ENCODE data around the gene TTF2. TPM values are rescaled to one million over a fixed set of nuclear protein-coding genes. Genes with fewer than 3 reads are reported as not detected.

The TTF2 gene
- total RNA-seq, 1 experiment from 2014 or later, result 31.9 TPM

- Mint-ChIP-seq H3K27ac (ENCODE audit: unreplicated experiment) (no peak overlapping the region), H3K4me3 (ENCODE audit: unreplicated experiment) (no peak overlapping the region), H3K4me1 (ENCODE audit: low read depth, unreplicated experiment) (no peaks in the 10 kb centered on the region), H3K27me3 (ENCODE audit: insufficient read depth, unreplicated experiment) (no peaks in the 10 kb centered on the region), H3K9me3 (ENCODE audit: unreplicated experiment) (no peaks in the 10 kb centered on the region), H3K36me3 (ENCODE audit: insufficient read depth, unreplicated experiment) (no peaks in the 10 kb centered on the region)
- Histone ChIP-seq H3K4me1 (no peaks in the 10 kb centered on the region), H3K27me3 (replicated peaks; ENCODE audit: control insufficient read depth, insufficient read depth, low read length) (no peaks in the 10 kb centered on the region), H3K36me3 (ENCODE audit: control insufficient read depth, insufficient read depth, low read length) (no peaks in the 10 kb centered on the region), H3K4me3 (ENCODE audit: low read depth, low read length) (no peak overlapping the region), H3K9me3 (no peaks in the 10 kb centered on the region)
- no peak for TF ChIP-seq CTCF (IDR thresholded peaks at IDR 0.05; ENCODE audit: insufficient read depth in 1 of 2, low read depth in 1 of 2, low read length in 1 of 2, severe bottlenecking in 1 of 2, unreplicated experiment in 1 of 2)
- POLR2A ChIA-PET, result no interaction called here
- BruUV-seq (replicated peaks), result no TSS peak
- CTCF ChIA-PET, result interaction anchor here (1.1 kb wide), 1 partner anchor 152 kb away, joined by 3 read pairs; no protein-coding TSS in a partner anchor
- DNase-seq, result no peak
- intact Hi-C loops (cut with micrococcal nuclease; ENCODE audit: unreplicated experiment), result no loop called here
These were observed 75.2 kb downstream of the TTF2 start for GRCh38 chr1:117135329-117135728.

- ChIA-PET POLR2A (no interaction called here), CTCF (interaction anchor here (0.7 kb wide), 1 partner anchor 148 kb away, joined by 3 read pairs; no protein-coding TSS in a partner anchor)
- no peak for TF ChIP-seq CTCF (IDR thresholded peaks at IDR 0.05; ENCODE audit: insufficient read depth in 1 of 2, low read depth in 1 of 2, low read length in 1 of 2, severe bottlenecking in 1 of 2, unreplicated experiment in 1 of 2)
- Mint-ChIP-seq H3K4me3 (ENCODE audit: unreplicated experiment) (no peak overlapping the region), H3K27ac (ENCODE audit: unreplicated experiment) (no peak overlapping the region), H3K27me3 (ENCODE audit: insufficient read depth, unreplicated experiment) (no peaks in the 10 kb centered on the region), H3K36me3 (ENCODE audit: insufficient read depth, unreplicated experiment) (no peaks in the 10 kb centered on the region), H3K4me1 (ENCODE audit: low read depth, unreplicated experiment) (no peaks in the 10 kb centered on the region), H3K9me3 (ENCODE audit: unreplicated experiment) (no peaks in the 10 kb centered on the region)
- H3K9me3 ChIP-seq, result no peaks in the 10 kb centered on the region
- H3K4me3 ChIP-seq (ENCODE audit: low read depth, low read length), result no peak overlapping the region
- H3K27me3 ChIP-seq (replicated peaks; ENCODE audit: control insufficient read depth, insufficient read depth, low read length), result no peaks in the 10 kb centered on the region
- no TSS peak for BruUV-seq (replicated peaks)
- no peaks in the 10 kb centered on the region for H3K36me3 ChIP-seq (ENCODE audit: control insufficient read depth, insufficient read depth, low read length)
- intact Hi-C loops (cut with micrococcal nuclease; ENCODE audit: unreplicated experiment), result no loop called here
- no peaks in the 10 kb centered on the region for H3K4me1 ChIP-seq
- no peak for DNase-seq
These were observed 76.6 kb downstream of the TTF2 start for GRCh38 chr1:117136749-117137148.

- no peaks in the 10 kb centered on the region for H3K9me3 ChIP-seq
- BruUV-seq (replicated peaks), result no TSS peak
- no peak overlapping the region for H3K27ac Mint-ChIP-seq (ENCODE audit: unreplicated experiment)
- no peak overlapping the region for H3K4me3 ChIP-seq (ENCODE audit: low read depth, low read length)
- no peaks in the 10 kb centered on the region for H3K36me3 Mint-ChIP-seq (ENCODE audit: insufficient read depth, unreplicated experiment)
- ChIA-PET CTCF (interaction anchor here (0.7 kb wide), 1 partner anchor 147 kb away, joined by 3 read pairs; no protein-coding TSS in a partner anchor), POLR2A (no interaction called here)
- intact Hi-C loops (cut with micrococcal nuclease; ENCODE audit: unreplicated experiment), result no loop called here
- no peak for TF ChIP-seq CTCF (IDR thresholded peaks at IDR 0.05; ENCODE audit: insufficient read depth in 1 of 2, low read depth in 1 of 2, low read length in 1 of 2, severe bottlenecking in 1 of 2, unreplicated experiment in 1 of 2)
- H3K4me1 ChIP-seq, result no peaks in the 10 kb centered on the region
- no peak for DNase-seq
- no peaks in the 10 kb centered on the region for H3K27me3 ChIP-seq (replicated peaks; ENCODE audit: control insufficient read depth, insufficient read depth, low read length)
- no peaks in the 10 kb centered on the region for H3K36me3 ChIP-seq (ENCODE audit: control insufficient read depth, insufficient read depth, low read length)
- H3K9me3 Mint-ChIP-seq (ENCODE audit: unreplicated experiment), result no peaks in the 10 kb centered on the region
- H3K27me3 Mint-ChIP-seq (ENCODE audit: insufficient read depth, unreplicated experiment), result no peaks in the 10 kb centered on the region
- no peaks in the 10 kb centered on the region for H3K4me1 Mint-ChIP-seq (ENCODE audit: low read depth, unreplicated experiment)
- no peak overlapping the region for H3K4me3 Mint-ChIP-seq (ENCODE audit: unreplicated experiment)
These were observed 77.2 kb downstream of the TTF2 start for GRCh38 chr1:117137281-117137855.

All from Caco-2 (cell line).